Adipose tissue (tissue), 3 donors: ENCODE measurements around the gene STX12. TPM values are rescaled to one million over a fixed set of nuclear protein-coding genes. Genes with fewer than 3 reads are reported as not detected.

Experiments used
- H3K27ac ChIP-seq: one replicate; pipeline ENCODE4 v1.5.1; 2013; ENCODE audit warnings: low read depth, low read length
- WGBS, 3 donors: extraction: QIAGEN DNeasy Blood & Tissue Kit; methylation state at CpG; one replicate each; pipeline ENCODE4 v1.1.7; 2013; 5-methylcytosine and 5-hydroxymethylcytosine counted together
- polyA plus RNA-seq, 3 donors: library from polyadenylated mRNA; stranded (reverse); fragments of 200-250 nt; gene quantifications; one replicate each; pipeline ENCODE4 v1.2.3, GENCODE V29; 2013
- donor health status: healthy with polysubstance abuse.
- donor health status: Bipolar disorder and iron deficiency.
- donor health status: healthy.

The STX12 gene
- polyA plus RNA-seq = 10 to 100 TPM; 14.5 to 52.0 (median 47.5) TPM

DNA sequence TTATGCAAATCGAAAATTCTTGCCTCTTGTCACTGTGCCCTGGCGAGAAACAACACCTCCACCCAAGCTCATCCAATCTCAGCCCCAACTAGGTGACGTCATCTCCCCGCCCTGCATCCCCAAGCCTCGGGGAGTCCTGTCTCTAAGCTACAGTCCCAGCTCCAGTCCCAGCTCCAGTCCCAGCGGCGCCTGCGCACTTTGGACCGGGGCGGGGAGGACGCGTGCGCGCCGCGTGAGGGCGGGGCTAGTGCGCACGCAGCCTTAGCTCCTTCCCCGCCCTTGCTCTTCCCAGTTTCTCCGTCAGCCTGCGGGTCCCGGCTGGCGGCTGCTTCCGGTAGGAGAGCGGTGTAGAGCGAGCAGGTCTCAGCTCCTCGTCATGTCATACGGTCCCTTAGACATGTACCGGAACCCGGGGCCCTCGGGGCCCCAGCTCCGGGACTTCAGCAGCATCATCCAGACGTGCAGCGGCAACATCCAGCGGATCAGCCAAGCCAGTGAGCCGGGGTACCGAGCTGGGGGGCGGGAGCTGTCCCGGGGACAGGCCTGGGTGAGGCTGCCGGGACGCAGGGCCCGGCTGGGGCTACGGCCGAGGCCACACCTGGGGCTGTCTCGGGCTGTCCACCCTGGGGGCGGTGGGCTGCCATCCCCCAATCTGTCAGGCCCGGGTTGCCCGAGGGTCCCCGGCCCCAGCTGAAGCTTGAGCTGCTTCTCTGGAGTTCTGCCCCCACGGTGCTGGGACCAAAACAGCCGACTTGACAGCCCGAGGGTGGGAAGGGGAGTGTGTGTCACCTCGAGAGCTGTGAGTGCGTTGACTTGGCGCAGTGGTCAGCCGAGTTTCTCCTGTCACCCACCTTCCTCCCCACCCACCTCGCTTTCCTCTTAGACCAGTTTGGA, at the start of gene STX12:
Gene STX12, plus strand, starts transcription at position 288 of the 894 bp plus-strand sequence. Its CDS starts 89 bp downstream, at position 377.
- WGBS, 3 donors = 0 to 1% (median 0%) methylated on average over 56 to 58 of the region's 58 CpGs
- H3K27ac ChIP-seq = peak within 1 kb of the TSS; percentile 92

GRCh38 chr1:27724961-27725373, 48.1 kb upstream of the STX12 start:
- peak overlapping the region; percentile 88 for H3K27ac ChIP-seq
- WGBS, 3 donors = 60 to 76% (median 61%) methylated on average over 9 of the region's 9 CpGs

DNA sequence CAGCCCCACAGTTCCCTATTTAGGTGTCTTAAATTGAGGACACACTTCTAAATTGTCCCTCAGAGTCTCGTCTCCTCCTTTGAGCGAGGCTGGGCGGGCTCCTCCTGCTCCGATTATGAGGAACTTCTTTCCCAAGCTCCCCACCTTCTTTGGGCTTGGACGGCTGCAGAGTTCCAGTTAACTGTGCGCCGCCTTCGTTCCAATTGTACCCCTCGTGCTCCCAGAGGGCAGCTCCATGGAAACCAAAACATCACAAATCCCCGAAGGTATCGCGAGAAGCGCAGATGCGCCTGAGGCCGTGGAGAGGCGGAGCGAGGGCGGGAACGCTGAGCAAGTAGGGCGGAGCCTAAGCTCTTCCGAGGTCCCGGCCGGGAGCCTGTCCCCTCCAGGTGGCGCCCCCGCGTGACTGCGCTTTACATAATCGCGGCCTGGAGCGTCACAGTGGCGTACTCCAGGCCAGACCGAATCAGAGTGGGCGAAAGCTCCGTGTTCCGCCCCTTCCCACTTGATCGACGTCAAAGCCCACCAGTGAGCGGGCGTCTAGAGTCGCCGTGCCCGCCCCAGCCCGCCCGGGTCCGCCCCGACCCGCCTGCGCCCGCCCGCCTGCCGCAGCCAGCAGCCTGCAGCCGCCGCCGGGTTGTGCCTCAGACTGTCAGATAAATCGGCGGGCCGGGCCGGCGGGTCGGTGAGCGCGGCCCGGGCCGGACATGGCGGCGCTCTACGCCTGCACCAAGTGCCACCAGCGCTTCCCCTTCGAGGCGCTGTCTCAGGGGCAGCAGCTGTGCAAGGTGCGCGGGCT, 47.4 kb upstream of the STX12 start, which contains the start of gene FAM76A:
Gene FAM76A, plus strand, starts transcription at position 588 of the 799 bp plus-strand sequence. Its CDS starts 120 bp downstream, at position 708.
- peak within 1 kb of the TSS; percentile 88 for H3K27ac ChIP-seq
- 1 to 2% (median 2%) methylated on average over 57 to 72 of the region's 72 CpGs for WGBS, 3 donors

- no peak overlapping the region for H3K27ac ChIP-seq
- WGBS, 3 donors = 0 to 1% (median 0%) methylated on average over 45 to 46 of the region's 46 CpGs
Measured at GRCh38 chr1:27726173-27727044, 46.6 kb upstream of the STX12 start.

DNA sequence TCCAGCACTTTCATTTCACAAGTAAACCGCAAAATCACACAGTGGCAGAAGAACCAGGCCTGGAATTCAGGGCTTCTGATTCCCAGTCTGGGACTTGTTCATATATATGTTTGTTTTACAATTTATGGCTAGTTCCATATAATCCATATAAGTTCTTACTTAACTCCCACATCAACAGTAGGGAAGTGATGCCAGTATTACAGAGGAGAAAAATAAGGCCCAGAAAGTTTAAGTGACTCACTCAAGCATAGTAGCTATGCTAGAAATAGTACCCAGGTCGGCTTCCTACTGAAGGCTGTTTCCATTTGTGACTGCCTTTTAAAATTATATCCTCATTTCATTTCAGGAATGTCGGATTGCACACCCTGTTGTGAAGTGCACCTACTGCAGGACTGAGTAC, 45.9 kb upstream of the STX12 start:
- H3K27ac ChIP-seq = no peak overlapping the region
- WGBS, 3 donors = 77 to 82% (median 79%) methylated on average over 3 of the region's 3 CpGs

GRCh38 chr1:27736252-27736651, 36.8 kb upstream of the STX12 start:
- 76 to 98% (median 97%) methylated on average over 3 of the region's 3 CpGs for WGBS, 3 donors
- no peak overlapping the region for H3K27ac ChIP-seq

- WGBS, 3 donors = 88 to 97% (median 97%) methylated on average over 6 of the region's 6 CpGs
Measured at GRCh38 chr1:27741121-27741520, 31.9 kb upstream of the STX12 start.

GRCh38 chr1:27744556-27744955, 28.5 kb upstream of the STX12 start:
- WGBS, 3 donors = 80 to 93% (median 85%) methylated on average over 5 of the region's 5 CpGs
- H3K27ac ChIP-seq = no peak overlapping the region

More at GRCh38 chr1:27741121-27741520, 31.9 kb upstream of the STX12 start:
- H3K27ac ChIP-seq = no peak overlapping the region

DNA sequence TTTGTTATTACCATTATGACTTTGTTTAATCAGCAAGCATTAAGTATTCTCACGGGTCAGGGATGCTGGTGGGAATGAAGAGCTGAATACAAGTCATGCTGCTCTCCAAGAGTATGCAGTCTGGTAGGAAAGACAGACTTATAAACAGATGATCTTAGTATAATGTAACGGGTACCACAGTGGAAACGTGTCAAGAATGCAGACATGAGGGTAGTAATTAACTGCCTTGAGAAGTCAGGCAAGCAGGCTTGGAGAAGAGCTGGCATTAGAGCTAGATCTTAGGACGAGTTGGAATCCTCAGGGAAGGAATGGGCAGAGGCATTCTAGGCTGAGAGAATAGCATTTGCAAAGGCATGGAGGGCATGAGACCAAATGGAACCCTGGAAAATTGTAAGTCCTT, 27.6 kb upstream of the STX12 start:
- 86 to 89% (median 88%) methylated on average over 4 of the region's 4 CpGs for WGBS, 3 donors
- H3K27ac ChIP-seq = no peak overlapping the region

GRCh38 chr1:27752360-27752759, 20.7 kb upstream of the STX12 start:
- H3K27ac ChIP-seq = no peak overlapping the region
- 42 to 84% (median 84%) methylated on average over 3 of the region's 3 CpGs for WGBS, 3 donors

DNA sequence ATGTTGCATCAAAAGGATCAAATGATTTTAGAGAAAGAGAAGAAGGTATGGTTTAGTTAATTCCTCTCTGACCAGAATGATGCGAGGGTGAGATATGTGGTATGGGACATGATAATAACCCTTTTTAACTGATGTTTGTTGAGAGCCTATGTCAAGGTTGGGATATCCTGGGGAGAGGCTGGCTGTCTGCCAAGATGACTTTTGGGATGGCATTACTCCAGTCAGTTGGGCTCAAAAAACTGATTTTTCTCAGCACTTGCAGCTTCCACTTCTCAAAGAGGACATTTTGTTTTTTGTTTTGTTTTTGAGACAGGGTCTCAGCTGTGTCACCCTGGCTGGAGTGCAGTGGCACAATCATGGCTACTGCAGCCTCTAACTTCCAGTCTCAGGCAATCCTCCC, 17.7 kb upstream of the STX12 start:
- H3K27ac ChIP-seq = no peak overlapping the region
- 70 to 91% (median 85%) methylated on average over 1 of the region's 1 CpG for WGBS, 3 donors

DNA sequence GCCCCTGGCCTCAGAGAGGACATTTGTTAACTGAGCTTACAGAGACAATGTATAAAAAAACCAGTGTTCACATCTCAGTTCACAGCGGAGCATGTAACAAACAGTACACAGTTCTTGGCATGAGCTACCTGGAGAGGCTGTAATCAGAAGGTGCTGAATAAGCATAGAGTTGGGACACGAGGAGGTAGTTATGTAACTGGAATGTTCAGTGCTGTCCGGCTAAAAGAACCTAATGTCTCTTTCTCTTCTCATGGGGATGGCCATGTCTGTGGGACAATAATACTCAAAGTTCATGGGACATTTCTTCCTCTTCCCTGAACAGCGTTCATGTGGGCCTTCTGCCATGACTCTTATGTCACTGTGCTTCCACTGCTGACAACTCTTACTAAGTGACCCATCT, 17.2 kb upstream of the STX12 start:
- 51 to 69% (median 68%) methylated on average over 4 of the region's 4 CpGs for WGBS, 3 donors
- H3K27ac ChIP-seq = no peak overlapping the region

- no peak overlapping the region for H3K27ac ChIP-seq
- WGBS, 3 donors = 92 to 93% (median 92%) methylated on average over 2 of the region's 2 CpGs
Measured at GRCh38 chr1:27759236-27759635, 13.8 kb upstream of the STX12 start.

DNA sequence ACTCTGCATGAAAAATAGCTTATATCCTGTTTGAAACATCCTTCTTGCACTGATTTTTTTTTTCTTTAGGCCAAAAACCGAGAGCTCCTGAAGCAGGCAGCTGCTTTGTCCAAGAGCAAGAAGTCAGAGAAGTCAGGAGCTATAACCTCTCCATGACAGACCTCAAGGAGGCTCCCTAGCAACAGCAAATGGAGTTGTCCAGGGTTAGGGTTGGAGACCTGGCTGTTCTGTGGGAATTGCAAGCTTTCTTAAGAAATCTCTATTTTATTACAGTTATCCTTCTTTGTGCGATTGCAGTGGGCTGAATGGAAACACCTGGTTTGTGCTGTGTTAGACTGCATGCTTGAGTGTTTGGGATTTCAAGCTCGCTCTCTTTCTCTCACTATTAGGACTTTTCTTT, 12.6 kb upstream of the STX12 start:
- H3K27ac ChIP-seq = no peak overlapping the region
- 76 to 82% (median 80%) methylated on average over 3 of the region's 3 CpGs for WGBS, 3 donors

DNA sequence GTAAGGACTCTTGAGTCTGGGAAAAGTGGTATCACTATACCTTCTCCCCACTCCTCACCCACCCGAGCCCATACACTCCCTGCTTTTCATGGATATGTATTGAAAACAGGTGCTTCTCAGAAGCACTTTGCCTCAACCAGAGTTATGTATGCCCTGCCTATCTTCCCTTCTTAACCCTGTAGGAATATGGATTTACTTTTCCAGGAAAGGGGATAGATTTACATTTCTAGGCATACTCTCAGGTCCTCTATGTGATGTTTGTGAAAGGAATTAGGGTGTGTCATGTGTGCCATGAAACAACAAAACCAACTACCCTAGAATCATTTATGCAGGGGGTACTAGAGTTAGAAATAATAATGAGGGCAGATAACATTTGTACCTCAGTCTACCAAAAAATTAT, 11.0 kb upstream of the STX12 start:
- WGBS, 3 donors = 85 to 96% (median 89%) methylated on average over 1 of the region's 1 CpG
- H3K27ac ChIP-seq = no peak overlapping the region

DNA sequence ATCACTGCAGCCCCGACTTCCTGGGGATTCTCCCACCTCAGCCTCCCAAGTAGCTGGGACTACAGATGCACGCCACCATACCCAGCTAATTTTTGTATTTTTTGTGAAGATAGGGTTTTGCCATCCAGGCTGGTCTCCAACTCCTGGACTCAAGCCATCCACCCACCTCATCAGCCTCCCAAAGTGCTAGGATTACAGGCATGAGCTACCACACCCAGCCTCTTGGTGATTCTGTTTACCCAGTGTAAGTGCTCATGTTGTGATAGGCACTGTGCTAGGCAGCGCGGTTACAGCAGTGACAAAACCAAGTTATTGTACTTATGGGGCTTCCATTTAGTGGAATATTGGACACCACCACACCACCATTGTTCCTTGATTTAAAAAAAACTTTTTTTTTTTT, 9.7 kb upstream of the STX12 start:
- H3K27ac ChIP-seq = no peak overlapping the region
- 87 to 98% (median 88%) methylated on average over 4 of the region's 4 CpGs for WGBS, 3 donors

DNA sequence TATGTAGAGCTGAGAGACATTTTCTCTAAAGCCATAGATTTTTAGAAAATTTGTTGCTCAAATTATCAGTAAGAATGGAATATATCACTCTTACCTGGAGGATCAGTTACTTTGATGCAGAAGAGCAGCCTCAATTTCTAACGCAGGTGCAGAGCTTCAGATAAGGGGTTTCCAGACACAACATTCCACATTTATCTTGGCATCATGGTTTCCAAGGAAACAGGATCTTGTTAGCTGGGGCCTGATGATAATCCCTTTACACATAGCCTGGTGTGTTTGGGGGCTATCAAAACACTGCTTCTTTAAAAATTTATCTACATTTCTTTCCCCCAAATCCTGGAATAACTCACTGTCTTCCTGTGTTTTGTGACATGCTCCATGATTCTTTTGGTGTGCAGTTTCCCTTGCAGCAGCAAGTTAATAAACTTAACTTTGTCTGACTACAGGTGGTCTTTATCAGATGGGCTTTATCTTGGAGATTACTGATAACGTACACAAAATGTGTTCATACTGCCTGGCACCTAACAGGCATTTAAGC, 2.7 kb upstream of the STX12 start:
- H3K27ac ChIP-seq = no peak overlapping the region
- WGBS, 3 donors = 44 to 85% (median 79%) methylated on average over 2 of the region's 2 CpGs
